Measurements from ENCODE around the gene SYT17.

The SYT17 gene

DNA sequence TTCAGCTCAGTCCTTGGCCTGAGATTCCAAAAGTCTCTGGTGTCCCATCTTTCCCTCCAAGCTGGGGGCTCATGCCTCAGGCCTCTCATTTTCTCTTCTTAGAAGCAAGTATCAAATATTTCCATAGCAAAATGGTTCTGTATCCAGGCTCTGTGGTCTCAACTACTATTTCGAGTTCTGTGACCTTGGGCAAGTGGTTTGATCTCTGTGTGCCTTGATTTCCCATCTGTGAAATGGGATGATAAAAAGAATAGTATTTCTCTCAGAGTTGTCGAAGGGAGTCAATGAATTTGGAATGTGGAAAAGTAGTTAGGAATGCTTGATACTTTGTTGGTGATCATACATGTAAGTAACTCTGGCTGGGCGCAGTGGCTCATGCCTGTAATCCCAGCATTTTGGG lies 6.4 kb downstream of the SYT17 start:
- TF ChIP-seq, protein P1, sequence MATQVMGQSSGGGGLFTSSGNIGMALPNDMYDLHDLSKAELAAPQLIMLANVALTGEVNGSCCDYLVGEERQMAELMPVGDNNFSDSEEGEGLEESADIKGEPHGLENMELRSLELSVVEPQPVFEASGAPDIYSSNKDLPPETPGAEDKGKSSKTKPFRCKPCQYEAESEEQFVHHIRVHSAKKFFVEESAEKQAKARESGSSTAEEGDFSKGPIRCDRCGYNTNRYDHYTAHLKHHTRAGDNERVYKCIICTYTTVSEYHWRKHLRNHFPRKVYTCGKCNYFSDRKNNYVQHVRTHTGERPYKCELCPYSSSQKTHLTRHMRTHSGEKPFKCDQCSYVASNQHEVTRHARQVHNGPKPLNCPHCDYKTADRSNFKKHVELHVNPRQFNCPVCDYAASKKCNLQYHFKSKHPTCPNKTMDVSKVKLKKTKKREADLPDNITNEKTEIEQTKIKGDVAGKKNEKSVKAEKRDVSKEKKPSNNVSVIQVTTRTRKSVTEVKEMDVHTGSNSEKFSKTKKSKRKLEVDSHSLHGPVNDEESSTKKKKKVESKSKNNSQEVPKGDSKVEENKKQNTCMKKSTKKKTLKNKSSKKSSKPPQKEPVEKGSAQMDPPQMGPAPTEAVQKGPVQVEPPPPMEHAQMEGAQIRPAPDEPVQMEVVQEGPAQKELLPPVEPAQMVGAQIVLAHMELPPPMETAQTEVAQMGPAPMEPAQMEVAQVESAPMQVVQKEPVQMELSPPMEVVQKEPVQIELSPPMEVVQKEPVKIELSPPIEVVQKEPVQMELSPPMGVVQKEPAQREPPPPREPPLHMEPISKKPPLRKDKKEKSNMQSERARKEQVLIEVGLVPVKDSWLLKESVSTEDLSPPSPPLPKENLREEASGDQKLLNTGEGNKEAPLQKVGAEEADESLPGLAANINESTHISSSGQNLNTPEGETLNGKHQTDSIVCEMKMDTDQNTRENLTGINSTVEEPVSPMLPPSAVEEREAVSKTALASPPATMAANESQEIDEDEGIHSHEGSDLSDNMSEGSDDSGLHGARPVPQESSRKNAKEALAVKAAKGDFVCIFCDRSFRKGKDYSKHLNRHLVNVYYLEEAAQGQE (IDR thresholded peaks at IDR 0.05; ENCODE audit: low read depth), result no peak
- no peak for TF ChIP-seq TAF1 (IDR thresholded peaks at IDR 0.05; ENCODE audit: low read depth)
- no peak for TF ChIP-seq RAD21 (IDR thresholded peaks at IDR 0.05; ENCODE audit: low read depth)
- no peak for TF ChIP-seq CEBPB (IDR thresholded peaks at IDR 0.05)
- no peak for TF ChIP-seq YY1 (IDR thresholded peaks at IDR 0.05; ENCODE audit: low read depth)
- no peak for TF ChIP-seq FOXM1 (IDR thresholded peaks at IDR 0.05; ENCODE audit: borderline replicate concordance, low read depth)
- TF ChIP-seq CREB1 (IDR thresholded peaks at IDR 0.05; ENCODE audit: low read depth), result no peak
- no peak for TF ChIP-seq EGR1 (IDR thresholded peaks at IDR 0.05)
- no peak for TF ChIP-seq TCF12 (IDR thresholded peaks at IDR 0.05; ENCODE audit: low read depth)
- no peak for TF ChIP-seq TEAD4 (IDR thresholded peaks at IDR 0.05)
- TF ChIP-seq, protein P2, sequence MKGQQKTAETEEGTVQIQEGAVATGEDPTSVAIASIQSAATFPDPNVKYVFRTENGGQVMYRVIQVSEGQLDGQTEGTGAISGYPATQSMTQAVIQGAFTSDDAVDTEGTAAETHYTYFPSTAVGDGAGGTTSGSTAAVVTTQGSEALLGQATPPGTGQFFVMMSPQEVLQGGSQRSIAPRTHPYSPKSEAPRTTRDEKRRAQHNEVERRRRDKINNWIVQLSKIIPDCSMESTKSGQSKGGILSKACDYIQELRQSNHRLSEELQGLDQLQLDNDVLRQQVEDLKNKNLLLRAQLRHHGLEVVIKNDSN (IDR thresholded peaks at IDR 0.05), result no peak
- TF ChIP-seq, protein P3, sequence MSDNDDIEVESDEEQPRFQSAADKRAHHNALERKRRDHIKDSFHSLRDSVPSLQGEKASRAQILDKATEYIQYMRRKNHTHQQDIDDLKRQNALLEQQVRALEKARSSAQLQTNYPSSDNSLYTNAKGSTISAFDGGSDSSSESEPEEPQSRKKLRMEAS (IDR thresholded peaks at IDR 0.05), result no peak
- no peak for TF ChIP-seq ZBTB7A (IDR thresholded peaks at IDR 0.05; ENCODE audit: low read depth)
- TF ChIP-seq EP300 (IDR thresholded peaks at IDR 0.05; ENCODE audit: borderline replicate concordance), result no peak
- TF ChIP-seq NFIC (IDR thresholded peaks at IDR 0.05), result no peak

DNA sequence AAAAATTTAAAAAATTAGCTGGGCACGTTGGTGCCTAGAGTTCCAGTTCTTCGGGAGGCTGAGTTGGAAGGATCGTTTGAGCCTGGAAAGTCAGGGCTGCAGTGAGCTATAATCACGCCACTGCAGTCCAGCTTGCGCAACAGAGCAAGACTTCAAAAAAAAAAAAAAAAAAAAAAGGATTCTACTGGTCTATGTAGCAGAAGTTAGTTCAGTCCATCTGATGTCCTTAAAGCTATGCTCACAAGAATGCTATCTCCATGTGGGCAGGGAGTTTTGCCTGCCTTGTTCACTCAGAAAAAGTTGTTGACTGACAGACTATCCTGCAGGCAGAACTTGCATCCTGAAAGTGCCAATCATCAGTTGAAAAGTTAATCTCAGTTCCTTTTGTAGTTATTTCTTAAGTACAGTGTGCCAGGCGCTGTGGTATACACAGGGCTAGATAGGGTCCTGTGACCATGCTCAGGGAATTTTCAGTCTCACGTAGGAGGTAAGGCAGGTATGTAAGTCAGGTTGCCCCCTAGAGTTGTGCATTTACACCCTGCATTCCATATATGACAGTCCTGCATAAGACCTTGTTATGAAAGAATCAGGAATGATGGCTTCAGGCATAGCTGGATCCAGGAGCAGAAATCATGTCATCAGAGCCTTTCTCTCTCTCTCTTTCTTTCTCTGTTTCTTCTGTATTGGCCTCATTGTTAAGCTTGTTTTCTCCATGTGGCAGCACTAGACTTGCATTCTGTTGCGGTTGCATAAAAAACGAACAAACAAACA lies 7.6 kb downstream of the SYT17 start:
- TF ChIP-seq, protein P1 (IDR thresholded peaks at IDR 0.05; ENCODE audit: low read depth), result no peak
- no peak for TF ChIP-seq EP300 (IDR thresholded peaks at IDR 0.05; ENCODE audit: borderline replicate concordance)
- TF ChIP-seq, protein P2 (IDR thresholded peaks at IDR 0.05), result no peak
- TF ChIP-seq FOXM1 (IDR thresholded peaks at IDR 0.05; ENCODE audit: borderline replicate concordance, low read depth), result no peak
- peak; percentile 78 for TF ChIP-seq CEBPB (IDR thresholded peaks at IDR 0.05)
- no peak for TF ChIP-seq TCF12 (IDR thresholded peaks at IDR 0.05; ENCODE audit: low read depth)

DNA sequence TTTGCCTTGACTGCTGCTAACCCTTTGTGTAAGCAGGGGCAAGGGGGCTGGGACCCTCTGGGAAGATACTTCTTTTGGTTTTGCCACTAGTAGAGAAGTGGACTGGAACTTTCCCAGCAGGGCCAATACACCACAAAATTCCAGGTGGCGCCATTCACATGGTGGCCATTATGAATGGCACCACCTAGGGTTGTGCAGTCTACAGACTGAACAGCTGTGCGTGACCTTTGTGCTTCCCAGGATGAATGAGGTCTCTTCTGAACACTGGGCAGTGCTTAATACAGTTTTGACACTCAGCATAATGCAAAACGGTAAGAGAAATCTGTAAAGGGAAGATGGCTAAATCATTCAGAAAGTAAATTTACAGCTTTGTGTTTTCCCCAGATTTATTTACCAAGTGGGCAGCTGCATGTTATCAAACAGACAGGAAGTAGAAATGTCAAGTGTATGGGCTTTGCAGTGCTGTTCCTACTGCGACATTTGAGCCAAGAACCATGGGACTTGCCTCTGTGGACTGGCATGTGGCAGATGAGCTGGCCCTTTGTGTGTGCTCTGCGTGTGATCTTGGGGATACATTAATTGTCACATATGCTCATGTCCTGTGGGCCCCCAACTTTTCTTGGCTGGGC lies 9.2 kb downstream of the SYT17 start:
- peak; percentile 5; the same call in 1 of the 2 replicates for TF ChIP-seq RAD21 (IDR thresholded peaks at IDR 0.05; ENCODE audit: low read depth)
- no peak for TF ChIP-seq EP300 (IDR thresholded peaks at IDR 0.05; ENCODE audit: borderline replicate concordance)
- TF ChIP-seq FOXM1 (IDR thresholded peaks at IDR 0.05; ENCODE audit: borderline replicate concordance, low read depth), result no peak
- TF ChIP-seq YY1 (IDR thresholded peaks at IDR 0.05; ENCODE audit: low read depth), result 0 out of 2 replicates have a peak, but pooled peaks have one; percentile 43

DNA sequence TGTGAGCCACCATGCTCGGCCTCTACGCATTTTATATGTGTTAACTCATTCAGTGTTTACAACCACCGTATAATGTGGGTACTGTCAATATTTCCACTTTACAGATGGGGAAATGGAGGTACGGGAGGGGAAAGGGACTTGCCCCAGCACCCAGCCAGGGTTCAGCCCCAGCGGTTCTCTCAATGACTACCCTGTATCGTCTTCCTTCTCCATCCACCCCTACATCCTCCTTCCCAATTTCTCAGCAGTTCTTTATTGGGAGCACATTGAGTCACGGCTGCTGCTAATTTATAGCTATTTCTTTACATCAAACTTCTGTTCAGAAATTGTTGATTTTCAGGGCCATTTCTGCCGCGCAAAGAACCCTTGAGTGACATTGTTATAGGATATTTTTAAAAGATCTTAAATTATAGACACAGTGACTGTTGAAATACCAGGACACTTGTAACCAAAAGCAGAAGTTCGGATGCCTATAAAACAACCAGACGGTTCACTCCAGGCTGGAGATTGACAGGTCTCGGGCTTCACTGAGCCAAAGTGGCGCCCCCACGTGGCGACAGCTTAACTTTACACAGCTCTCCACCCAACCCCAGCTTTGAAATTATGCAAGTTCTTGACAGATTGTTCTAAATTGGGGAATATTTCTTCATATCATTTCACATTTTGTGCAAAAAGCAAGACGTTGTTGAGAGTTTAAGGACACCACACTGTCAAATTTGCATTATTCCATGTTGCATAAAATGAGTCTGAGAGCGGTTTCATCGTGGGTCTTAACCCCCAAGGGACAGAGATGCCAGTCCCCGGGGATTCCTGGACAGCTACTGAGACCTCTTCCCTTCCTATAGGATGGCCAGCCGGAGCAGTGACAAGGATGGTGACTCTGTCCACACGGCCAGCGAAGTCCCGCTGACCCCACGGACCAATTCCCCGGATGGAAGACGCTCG lies 11.8 kb downstream of the SYT17 start:
- TF ChIP-seq CEBPB (IDR thresholded peaks at IDR 0.05) (no peak), RAD21 (IDR thresholded peaks at IDR 0.05; ENCODE audit: low read depth) (peak; percentile 64)

DNA sequence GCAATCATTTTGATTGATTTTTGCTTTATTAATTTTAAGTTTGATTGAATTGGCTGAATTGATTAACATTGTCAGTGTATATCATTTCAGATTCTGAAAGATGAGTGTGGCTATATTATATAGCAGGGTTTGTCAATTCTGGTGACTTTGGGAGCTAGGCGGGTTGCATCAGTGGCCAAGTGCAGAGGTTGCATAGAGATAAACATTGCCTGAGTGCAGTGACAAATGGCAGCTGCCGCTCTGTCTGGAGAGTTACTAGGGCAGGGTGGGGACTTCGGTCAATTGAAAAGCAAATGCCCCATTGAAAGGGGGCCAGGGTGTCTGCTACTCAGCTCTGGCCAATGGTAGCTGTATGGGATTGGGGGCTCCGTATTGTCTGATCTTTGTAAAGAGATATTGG lies 12.7 kb downstream of the SYT17 start:
- TF ChIP-seq EGR1 (IDR thresholded peaks at IDR 0.05) (no peak), CREB1 (IDR thresholded peaks at IDR 0.05; ENCODE audit: low read depth) (no peak), EP300 (IDR thresholded peaks at IDR 0.05; ENCODE audit: borderline replicate concordance) (no peak), CEBPB (IDR thresholded peaks at IDR 0.05) (no peak), TCF12 (IDR thresholded peaks at IDR 0.05; ENCODE audit: low read depth) (no peak), RAD21 (IDR thresholded peaks at IDR 0.05; ENCODE audit: low read depth) (no peak), YY1 (IDR thresholded peaks at IDR 0.05; ENCODE audit: low read depth) (no peak), NFIC (IDR thresholded peaks at IDR 0.05) (no peak), ZBTB7A (IDR thresholded peaks at IDR 0.05; ENCODE audit: low read depth) (no peak), FOXM1 (IDR thresholded peaks at IDR 0.05; ENCODE audit: borderline replicate concordance, low read depth) (no peak), TEAD4 (IDR thresholded peaks at IDR 0.05) (no peak), TAF1 (IDR thresholded peaks at IDR 0.05; ENCODE audit: low read depth) (no peak)
- TF ChIP-seq, protein P2 (IDR thresholded peaks at IDR 0.05), result no peak
- TF ChIP-seq, protein P1 (IDR thresholded peaks at IDR 0.05; ENCODE audit: low read depth), result no peak
- TF ChIP-seq, protein P3 (IDR thresholded peaks at IDR 0.05), result no peak
